HepG2 (cell line): ENCODE measurements around the gene SFT2D1. TPM values are rescaled to one million over a fixed set of nuclear protein-coding genes. Genes with fewer than 3 reads are reported as not detected.
A peak's percentile ranks its signal among the peaks of the same experiment; 100 is the strongest.

Experiments used
- CAMTA2 ChIP-seq: sonication (generic); formaldehyde crosslinking; IDR thresholded peaks from 2 replicates; pipeline ENCODE4 v1.4.0; 2020; ENCODE audit warnings: mild to moderate bottlenecking, missing genetic modification reagents, borderline replicate concordance
- CENPT ChIP-seq: sonication (generic); formaldehyde crosslinking; IDR thresholded peaks from 2 replicates; pipeline ENCODE4 v1.8.0; 2022; ENCODE audit warnings: low read depth, mild to moderate bottlenecking, moderate library complexity, missing genetic modification reagents
- FOXC1 ChIP-seq: sonication (generic); formaldehyde crosslinking; IDR thresholded peaks from 2 replicates; pipeline ENCODE4 v1.8.0; 2022; ENCODE audit warnings: mild to moderate bottlenecking, missing genetic modification reagents, borderline replicate concordance
- HOXA3 ChIP-seq: sonication (generic); formaldehyde crosslinking; IDR thresholded peaks from 2 replicates; pipeline ENCODE4 v1.5.0; 2020; ENCODE audit warnings: missing genetic modification reagents
- KLF9 ChIP-seq: IDR thresholded peaks from 2 replicates; pipeline ENCODE4 v1.6.1; 2016; ENCODE audit warnings: low read depth
- MEIS2 ChIP-seq: sonication (generic); formaldehyde crosslinking; IDR thresholded peaks from 2 replicates; pipeline ENCODE4 v1.9.0; 2021; ENCODE audit warnings: mild to moderate bottlenecking, missing genetic modification reagents
- PHF8 ChIP-seq: sonication (generic); formaldehyde crosslinking; IDR thresholded peaks from 2 replicates; pipeline ENCODE4 v1.5.0; 2020; ENCODE audit warnings: missing genetic modification reagents
- POLR2A ChIP-seq, 2 experiments: IDR thresholded peaks; 2 replicates each; pipeline ENCODE4 v1.6.1; 2011; ENCODE audit warnings: low read depth in 2 of 2, low read length in 2 of 2, mild to moderate bottlenecking in 1 of 2, moderate library complexity in 1 of 2; ENCODE audit not compliant: insufficient read depth in 1 of 2
- RFX3 ChIP-seq: IDR thresholded peaks from 2 replicates; pipeline ENCODE4 v1.6.1; 2016; ENCODE audit warnings: missing biosample characterization, missing genetic modification reagents
- TBP ChIP-seq: sonication (generic); formaldehyde crosslinking; IDR thresholded peaks from 2 replicates; pipeline ENCODE4 v1.5.0; 2020; ENCODE audit warnings: missing genetic modification reagents
- ZNF10 ChIP-seq: sonication (generic); formaldehyde crosslinking; IDR thresholded peaks from 2 replicates; pipeline ENCODE4 v1.4.0; 2020; ENCODE audit warnings: mild to moderate bottlenecking, low read depth, missing genetic modification reagents, borderline replicate concordance
- ZNF207 ChIP-seq: fragments of 450-650 bp; IDR thresholded peaks from 2 replicates; pipeline ENCODE4 v1.6.1; 2016; ENCODE audit warnings: antibody characterized with exemption, borderline replicate concordance
- ZNF274 ChIP-seq: sonication (generic); formaldehyde crosslinking; IDR thresholded peaks from 2 replicates; pipeline ENCODE4 v1.5.1; 2020; ENCODE audit warnings: mild to moderate bottlenecking, missing genetic modification reagents
- ZNF496 ChIP-seq: sonication (generic); formaldehyde crosslinking; IDR thresholded peaks from 2 replicates; pipeline ENCODE4 v1.8.1; 2023; ENCODE audit warnings: mild to moderate bottlenecking, moderate library complexity, missing genetic modification reagents; ENCODE audit not compliant: insufficient replicate concordance
- ZNF670 ChIP-seq: sonication (generic); formaldehyde crosslinking; IDR thresholded peaks from 2 replicates; pipeline ENCODE4 v1.8.0; 2022; ENCODE audit warnings: mild to moderate bottlenecking, missing genetic modification reagents, borderline replicate concordance
- ZNF703 ChIP-seq: sonication (generic); formaldehyde crosslinking; IDR thresholded peaks from 2 replicates; pipeline ENCODE4 v1.5.1; 2020; ENCODE audit warnings: missing genetic modification reagents, mild to moderate bottlenecking, moderate library complexity, borderline replicate concordance
- ZNF772 ChIP-seq: sonication (generic); formaldehyde crosslinking; IDR thresholded peaks from 2 replicates; pipeline ENCODE4 v1.5.0; 2020; ENCODE audit warnings: mild to moderate bottlenecking, missing genetic modification reagents
- ZSCAN21 ChIP-seq: sonication (generic); formaldehyde crosslinking; IDR thresholded peaks from 2 replicates; pipeline ENCODE4 v1.8.0; 2022; ENCODE audit warnings: mild to moderate bottlenecking, missing genetic modification reagents, moderate library complexity, borderline replicate concordance
- polyA plus RNA-seq, 8 experiments: library from polyadenylated mRNA; depleted of rRNA in 3 of 8; stranded (reverse) in 7 of 8; unstranded in 1 of 8; fragments of >200 nt; fragmentation: Illumina TruSeq in 4 of 8; extraction: Trizol in 4 of 8; gene quantifications; 2 replicates each; pipeline versions ENCODE4 v1.2.1 to v1.2.3, GENCODE V29; 2011 to 2016; ENCODE audit warnings: low read depth in 4 of 8, missing spikeins in 1 of 8, mixed read lengths in 1 of 8; ENCODE audit not compliant: insufficient read depth in 1 of 8
- total RNA-seq, 5 experiments: library from RNA; depleted of rRNA; stranded (reverse); fragments of >200 nt; fragmentation: Illumina TruSeq; extraction: Trizol; gene quantifications; 2 replicates each; pipeline ENCODE4 v1.2.3, GENCODE V29; 2016; ENCODE audit warnings: low read depth in 1 of 5
- TF ChIP-seq, protein P1 (sequence below): sonication (generic); formaldehyde crosslinking; IDR thresholded peaks from 2 replicates; pipeline ENCODE4 v1.4.0; 2020; ENCODE audit warnings: missing genetic modification reagents, borderline replicate concordance
- TF ChIP-seq, protein P2 (sequence below): sonication (generic); formaldehyde crosslinking; IDR thresholded peaks from 2 replicates; pipeline ENCODE4 v1.4.0; 2020; ENCODE audit warnings: missing genetic modification reagents, borderline replicate concordance
- TF ChIP-seq, protein P3 (sequence below): sonication (generic); formaldehyde crosslinking; IDR thresholded peaks from 2 replicates; pipeline ENCODE4 v1.4.0; 2020; ENCODE audit warnings: low read depth, mild to moderate bottlenecking, missing genetic modification reagents
- TF ChIP-seq, protein P4 (sequence below): fragments of 450-650 bp; IDR thresholded peaks from 2 replicates; pipeline ENCODE4 v1.6.1; 2017; ENCODE audit warnings: mild to moderate bottlenecking
- TF ChIP-seq, protein P5 (sequence below): sonication (generic); formaldehyde crosslinking; IDR thresholded peaks from 2 replicates; pipeline ENCODE4 v1.8.0; 2022; ENCODE audit warnings: mild to moderate bottlenecking, missing genetic modification reagents

Gene SFT2D1
- total and polyA plus RNA-seq, 2 of the 13 experiments (the other 11 are each of a cell fraction or from before 2014, with no cell fraction given), result 115 to 147 TPM

DNA sequence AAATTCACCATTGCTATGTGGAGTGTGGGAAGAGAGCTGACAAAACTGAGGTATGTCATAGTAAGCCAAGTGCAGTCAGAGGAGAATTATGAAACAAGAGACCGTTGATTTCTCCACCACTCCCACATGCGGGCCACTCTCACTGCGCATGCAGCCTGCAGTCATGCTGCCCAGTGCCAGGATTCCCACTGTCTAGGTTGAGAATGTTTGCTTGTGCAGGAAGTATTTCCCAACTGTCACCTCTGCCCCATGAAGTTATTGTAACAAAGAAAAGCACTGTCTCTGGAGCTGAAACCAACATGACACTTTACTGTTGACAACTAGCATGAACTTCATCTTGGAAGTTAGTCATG is 18.7 kb upstream of the SFT2D1 start (continued):
- peak; percentile 46 to 62; a peak in 3 of 4 replicates for TF ChIP-seq POLR2A (IDR thresholded peaks at IDR 0.05; ENCODE audit: insufficient read depth in 1 of 2, low read depth in 2 of 2, low read length in 2 of 2)
- no peak for TF ChIP-seq ZNF10 (CRISPR knock-in tag)
- TF ChIP-seq CAMTA2 (CRISPR knock-in tag), result no peak
- TF ChIP-seq, protein P1, sequence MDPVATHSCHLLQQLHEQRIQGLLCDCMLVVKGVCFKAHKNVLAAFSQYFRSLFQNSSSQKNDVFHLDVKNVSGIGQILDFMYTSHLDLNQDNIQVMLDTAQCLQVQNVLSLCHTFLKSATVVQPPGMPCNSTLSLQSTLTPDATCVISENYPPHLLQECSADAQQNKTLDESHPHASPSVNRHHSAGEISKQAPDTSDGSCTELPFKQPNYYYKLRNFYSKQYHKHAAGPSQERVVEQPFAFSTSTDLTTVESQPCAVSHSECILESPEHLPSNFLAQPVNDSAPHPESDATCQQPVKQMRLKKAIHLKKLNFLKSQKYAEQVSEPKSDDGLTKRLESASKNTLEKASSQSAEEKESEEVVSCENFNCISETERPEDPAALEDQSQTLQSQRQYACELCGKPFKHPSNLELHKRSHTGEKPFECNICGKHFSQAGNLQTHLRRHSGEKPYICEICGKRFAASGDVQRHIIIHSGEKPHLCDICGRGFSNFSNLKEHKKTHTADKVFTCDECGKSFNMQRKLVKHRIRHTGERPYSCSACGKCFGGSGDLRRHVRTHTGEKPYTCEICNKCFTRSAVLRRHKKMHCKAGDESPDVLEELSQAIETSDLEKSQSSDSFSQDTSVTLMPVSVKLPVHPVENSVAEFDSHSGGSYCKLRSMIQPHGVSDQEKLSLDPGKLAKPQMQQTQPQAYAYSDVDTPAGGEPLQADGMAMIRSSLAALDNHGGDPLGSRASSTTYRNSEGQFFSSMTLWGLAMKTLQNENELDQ, result 0 out of 2 replicates have a peak, but pooled peaks have one; percentile 65
- no peak for TF ChIP-seq RFX3 (CRISPR knock-in tag)
- TF ChIP-seq, protein P2, sequence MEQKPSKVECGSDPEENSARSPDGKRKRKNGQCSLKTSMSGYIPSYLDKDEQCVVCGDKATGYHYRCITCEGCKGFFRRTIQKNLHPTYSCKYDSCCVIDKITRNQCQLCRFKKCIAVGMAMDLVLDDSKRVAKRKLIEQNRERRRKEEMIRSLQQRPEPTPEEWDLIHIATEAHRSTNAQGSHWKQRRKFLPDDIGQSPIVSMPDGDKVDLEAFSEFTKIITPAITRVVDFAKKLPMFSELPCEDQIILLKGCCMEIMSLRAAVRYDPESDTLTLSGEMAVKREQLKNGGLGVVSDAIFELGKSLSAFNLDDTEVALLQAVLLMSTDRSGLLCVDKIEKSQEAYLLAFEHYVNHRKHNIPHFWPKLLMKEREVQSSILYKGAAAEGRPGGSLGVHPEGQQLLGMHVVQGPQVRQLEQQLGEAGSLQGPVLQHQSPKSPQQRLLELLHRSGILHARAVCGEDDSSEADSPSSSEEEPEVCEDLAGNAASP (CRISPR knock-in tag), result peak; percentile 85; the same call in 1 of the 2 replicates
- peak; percentile 98 for TF ChIP-seq ZNF772
- TF ChIP-seq ZNF670 (CRISPR knock-in tag), result 0 out of 2 replicates have a peak, but pooled peaks have one; percentile 72
- TF ChIP-seq, protein P3, sequence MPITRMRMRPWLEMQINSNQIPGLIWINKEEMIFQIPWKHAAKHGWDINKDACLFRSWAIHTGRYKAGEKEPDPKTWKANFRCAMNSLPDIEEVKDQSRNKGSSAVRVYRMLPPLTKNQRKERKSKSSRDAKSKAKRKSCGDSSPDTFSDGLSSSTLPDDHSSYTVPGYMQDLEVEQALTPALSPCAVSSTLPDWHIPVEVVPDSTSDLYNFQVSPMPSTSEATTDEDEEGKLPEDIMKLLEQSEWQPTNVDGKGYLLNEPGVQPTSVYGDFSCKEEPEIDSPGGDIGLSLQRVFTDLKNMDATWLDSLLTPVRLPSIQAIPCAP (CRISPR knock-in tag), result no peak
- TF ChIP-seq, protein P4, sequence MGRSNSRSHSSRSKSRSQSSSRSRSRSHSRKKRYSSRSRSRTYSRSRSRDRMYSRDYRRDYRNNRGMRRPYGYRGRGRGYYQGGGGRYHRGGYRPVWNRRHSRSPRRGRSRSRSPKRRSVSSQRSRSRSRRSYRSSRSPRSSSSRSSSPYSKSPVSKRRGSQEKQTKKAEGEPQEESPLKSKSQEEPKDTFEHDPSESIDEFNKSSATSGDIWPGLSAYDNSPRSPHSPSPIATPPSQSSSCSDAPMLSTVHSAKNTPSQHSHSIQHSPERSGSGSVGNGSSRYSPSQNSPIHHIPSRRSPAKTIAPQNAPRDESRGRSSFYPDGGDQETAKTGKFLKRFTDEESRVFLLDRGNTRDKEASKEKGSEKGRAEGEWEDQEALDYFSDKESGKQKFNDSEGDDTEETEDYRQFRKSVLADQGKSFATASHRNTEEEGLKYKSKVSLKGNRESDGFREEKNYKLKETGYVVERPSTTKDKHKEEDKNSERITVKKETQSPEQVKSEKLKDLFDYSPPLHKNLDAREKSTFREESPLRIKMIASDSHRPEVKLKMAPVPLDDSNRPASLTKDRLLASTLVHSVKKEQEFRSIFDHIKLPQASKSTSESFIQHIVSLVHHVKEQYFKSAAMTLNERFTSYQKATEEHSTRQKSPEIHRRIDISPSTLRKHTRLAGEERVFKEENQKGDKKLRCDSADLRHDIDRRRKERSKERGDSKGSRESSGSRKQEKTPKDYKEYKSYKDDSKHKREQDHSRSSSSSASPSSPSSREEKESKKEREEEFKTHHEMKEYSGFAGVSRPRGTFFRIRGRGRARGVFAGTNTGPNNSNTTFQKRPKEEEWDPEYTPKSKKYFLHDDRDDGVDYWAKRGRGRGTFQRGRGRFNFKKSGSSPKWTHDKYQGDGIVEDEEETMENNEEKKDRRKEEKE, result no peak
- no peak for TF ChIP-seq CENPT (CRISPR knock-in tag)
- no peak for TF ChIP-seq ZNF703
- TF ChIP-seq HOXA3 (CRISPR knock-in tag), result peak; percentile 96
- no peak for TF ChIP-seq TBP
- peak; percentile 44; the same call in 1 of the 2 replicates for TF ChIP-seq ZNF274 (CRISPR knock-in tag)
- TF ChIP-seq PHF8 (CRISPR knock-in tag), result peak; percentile 47
- TF ChIP-seq, protein P5, sequence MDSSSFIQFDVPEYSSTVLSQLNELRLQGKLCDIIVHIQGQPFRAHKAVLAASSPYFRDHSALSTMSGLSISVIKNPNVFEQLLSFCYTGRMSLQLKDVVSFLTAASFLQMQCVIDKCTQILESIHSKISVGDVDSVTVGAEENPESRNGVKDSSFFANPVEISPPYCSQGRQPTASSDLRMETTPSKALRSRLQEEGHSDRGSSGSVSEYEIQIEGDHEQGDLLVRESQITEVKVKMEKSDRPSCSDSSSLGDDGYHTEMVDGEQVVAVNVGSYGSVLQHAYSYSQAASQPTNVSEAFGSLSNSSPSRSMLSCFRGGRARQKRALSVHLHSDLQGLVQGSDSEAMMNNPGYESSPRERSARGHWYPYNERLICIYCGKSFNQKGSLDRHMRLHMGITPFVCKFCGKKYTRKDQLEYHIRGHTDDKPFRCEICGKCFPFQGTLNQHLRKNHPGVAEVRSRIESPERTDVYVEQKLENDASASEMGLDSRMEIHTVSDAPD, result peak; percentile 60; the same call in 1 of the 2 replicates
- TF ChIP-seq FOXC1, result peak; percentile 55; the same call in 1 of the 2 replicates
- TF ChIP-seq KLF9 (CRISPR knock-in tag), result no peak; the same call in 1 of the 2 replicates
- TF ChIP-seq ZSCAN21, result peak; percentile 87
- no peak for TF ChIP-seq ZNF496 (CRISPR knock-in tag)
- peak; percentile 99 for TF ChIP-seq MEIS2 (CRISPR knock-in tag)
- TF ChIP-seq ZNF207, result no peak
